Measurements from ENCODE around the gene HDAC4. TPM values are rescaled to one million over a fixed set of nuclear protein-coding genes. Genes with fewer than 3 reads are reported as not detected.

Gene HDAC4
- total RNA-seq, 1 experiment from 2014 or later, result 32.0 TPM

DNA sequence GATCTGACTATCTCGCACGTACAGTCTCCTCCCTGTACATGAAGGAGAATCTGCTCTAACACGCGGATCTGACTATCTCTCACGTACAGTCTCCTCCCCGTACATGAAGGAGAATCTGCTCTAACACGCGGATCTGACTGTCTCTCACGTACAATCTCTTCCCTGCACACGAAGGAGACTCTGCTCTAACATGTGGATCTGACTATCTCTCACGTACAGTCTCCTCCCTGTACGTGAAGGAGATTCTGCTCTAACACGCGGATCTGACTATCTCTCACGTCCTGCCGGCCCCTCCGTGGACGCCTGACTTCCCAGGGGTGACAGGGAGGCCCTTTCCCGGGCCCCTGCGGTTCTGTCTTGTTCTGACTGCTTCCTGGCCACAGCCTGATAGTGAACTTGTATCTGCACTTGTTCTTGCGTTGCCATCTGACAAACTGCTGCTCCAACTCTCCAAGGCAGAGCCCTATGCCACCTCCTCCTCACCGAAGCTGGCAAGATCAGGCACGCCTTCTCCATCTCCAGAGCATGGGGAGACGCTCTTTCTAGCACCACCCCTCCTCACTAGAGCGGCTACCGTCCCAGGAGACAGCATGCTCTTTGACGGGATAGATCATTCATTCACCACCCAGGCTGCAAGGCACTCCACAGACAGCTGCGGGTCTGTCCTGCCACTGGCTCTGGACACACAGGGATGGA is 314.3 kb downstream of the HDAC4 start:
- H3K4me1 ChIP-seq (ENCODE audit: insufficient read depth, low read length), result no peaks in the 10 kb centered on the region
- Mint-ChIP-seq H3K36me3 (ENCODE audit: insufficient read depth in 1 of 3, low read depth in 3 of 3) (peaks cover 0 to 6% (median 3%) of the 10 kb centered on the region in 3 experiments; a peak in 4 of 7 replicates), H3K4me3 (no peak overlapping the region), H3K27me3 (ENCODE audit: low read depth) (no peaks in the 10 kb centered on the region; the same call in 1 of the 2 replicates), H3K27ac (peak overlapping the region in 2 of 3 experiments; percentile 4 to 21; a peak in 2 of 7 replicates), H3K9me3 (no peaks in the 10 kb centered on the region; a peak in 1 of 5 replicates), H3K4me1 (no peaks in the 10 kb centered on the region)
- H2BK12ac ChIP-seq (ENCODE audit: insufficient read length, low read depth, low read length), result no peak overlapping the region
- no peak overlapping the region for H3T11ph ChIP-seq (ENCODE audit: low read length)
- H3K79me1 ChIP-seq (ENCODE audit: insufficient read depth, low read depth, low read length, poor library complexity, severe bottlenecking), result no peaks in the 10 kb centered on the region
- no peak overlapping the region for H4K91ac ChIP-seq (ENCODE audit: insufficient read length, low read depth, low read length)
- no peak overlapping the region for H3K27ac ChIP-seq (ENCODE audit: insufficient read length, low read depth, low read length)
- H3K27me3 ChIP-seq (ENCODE audit: insufficient read depth, low read length), result no peaks in the 10 kb centered on the region
- TF ChIP-seq, protein P1, sequence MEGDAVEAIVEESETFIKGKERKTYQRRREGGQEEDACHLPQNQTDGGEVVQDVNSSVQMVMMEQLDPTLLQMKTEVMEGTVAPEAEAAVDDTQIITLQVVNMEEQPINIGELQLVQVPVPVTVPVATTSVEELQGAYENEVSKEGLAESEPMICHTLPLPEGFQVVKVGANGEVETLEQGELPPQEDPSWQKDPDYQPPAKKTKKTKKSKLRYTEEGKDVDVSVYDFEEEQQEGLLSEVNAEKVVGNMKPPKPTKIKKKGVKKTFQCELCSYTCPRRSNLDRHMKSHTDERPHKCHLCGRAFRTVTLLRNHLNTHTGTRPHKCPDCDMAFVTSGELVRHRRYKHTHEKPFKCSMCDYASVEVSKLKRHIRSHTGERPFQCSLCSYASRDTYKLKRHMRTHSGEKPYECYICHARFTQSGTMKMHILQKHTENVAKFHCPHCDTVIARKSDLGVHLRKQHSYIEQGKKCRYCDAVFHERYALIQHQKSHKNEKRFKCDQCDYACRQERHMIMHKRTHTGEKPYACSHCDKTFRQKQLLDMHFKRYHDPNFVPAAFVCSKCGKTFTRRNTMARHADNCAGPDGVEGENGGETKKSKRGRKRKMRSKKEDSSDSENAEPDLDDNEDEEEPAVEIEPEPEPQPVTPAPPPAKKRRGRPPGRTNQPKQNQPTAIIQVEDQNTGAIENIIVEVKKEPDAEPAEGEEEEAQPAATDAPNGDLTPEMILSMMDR (conservative IDR thresholded peaks at IDR 0.05), result no peak
- no peaks in the 10 kb centered on the region for H3K9me3 ChIP-seq (ENCODE audit: control insufficient read depth, low read depth, low read length)
- no peaks in the 10 kb centered on the region for H3K23me2 ChIP-seq (ENCODE audit: insufficient read length, low read depth, low read length, poor library complexity, severe bottlenecking)
- no peak overlapping the region for H2BK120ac ChIP-seq (ENCODE audit: low read depth, low read length, poor library complexity, severe bottlenecking)
- H3K18ac ChIP-seq (ENCODE audit: insufficient read length, low read depth, low read length), result no peak overlapping the region
- H4K20me1 ChIP-seq (ENCODE audit: control insufficient read depth, insufficient read depth, insufficient read length), result no peaks in the 10 kb centered on the region
- no peak overlapping the region for H2AFZ ChIP-seq (ENCODE audit: low read length)
- no peaks in the 10 kb centered on the region for H3K79me2 ChIP-seq (ENCODE audit: insufficient read depth, low read length)
- H3K23ac ChIP-seq (ENCODE audit: insufficient read length, low read depth, low read length), result no peak overlapping the region
- H2BK15ac ChIP-seq (ENCODE audit: low read depth, low read length), result no peak overlapping the region
- no peak overlapping the region for H4K5ac ChIP-seq (ENCODE audit: insufficient read length, low read depth, low read length)
- no peak overlapping the region for H3K4ac ChIP-seq (ENCODE audit: low read depth, low read length)
- no peak overlapping the region for H4K8ac ChIP-seq (replicated peaks; ENCODE audit: insufficient read length, low read depth, low read length)
- WGBS (ENCODE audit: extremely low coverage, insufficient read length, low lambda C conversion rate), result no CpG with 5 or more reads among the region's 28 CpGs
- H3K9ac ChIP-seq (ENCODE audit: extremely low read depth, insufficient read length, low read length), result no peak overlapping the region
- no peak overlapping the region; the same call in 1 of the 2 replicates for H3K14ac ChIP-seq (ENCODE audit: insufficient read depth, low read length)
- H3K4me2 ChIP-seq (ENCODE audit: insufficient read depth, insufficient read length, low read length), result no peak overlapping the region
- no peak overlapping the region for H2BK5ac ChIP-seq (ENCODE audit: insufficient read length, low read length)
- no peak overlapping the region for H2BK20ac ChIP-seq (ENCODE audit: low read depth, low read length, poor library complexity, severe bottlenecking)
- H2AK5ac ChIP-seq (ENCODE audit: insufficient read length, low read length), result no peak overlapping the region
- no peak for DNase-seq
- no peak overlapping the region for H3K56ac ChIP-seq (ENCODE audit: insufficient read length, low read depth, low read length)
